WTC11 (cell line): ENCODE results near the gene AFAP1L2.

ENCODE experiments used
- ATF3 ChIP-seq: sonication (generic); formaldehyde crosslinking; conservative IDR thresholded peaks from 2 replicates; pipeline ENCODE4 v1.8.1; 2022; ENCODE audit warnings: mild to moderate bottlenecking, missing genetic modification reagents
- CTCF ChIP-seq: fragments of 200-600 bp; IDR thresholded peaks from 2 replicates; pipeline ENCODE4 v1.8.0; 2022; ENCODE audit warnings: antibody characterized with exemption
- E2F1 ChIP-seq: sonication (generic); formaldehyde crosslinking; IDR thresholded peaks from 2 replicates; pipeline ENCODE4 v1.8.0; 2022; ENCODE audit warnings: mild to moderate bottlenecking, missing genetic modification reagents

GRCh38 chr10:114262496-114262895 lies 141.8 kb downstream of the AFAP1L2 start:
- no peak for TF ChIP-seq ATF3 (CRISPR knock-in tag)
- no peak for TF ChIP-seq CTCF
- TF ChIP-seq E2F1 (CRISPR knock-in tag), result no peak
